Body of pancreas (tissue), 4 donors: ENCODE results near the gene FAM124A. TPM values are rescaled to one million over a fixed set of nuclear protein-coding genes. Genes with fewer than 3 reads are reported as not detected.

Experiments used
- ATAC-seq: fragments of 150-250 bp; one replicate; pipeline ENCODE4 v1.9.1; 2016
- DNase-seq, 4 donors: peaks; one replicate each; pipeline ENCODE4 v3.0.0-alpha.2; 2019
- H3K27ac ChIP-seq, 4 donors: fragments of 200-600 bp; sonication (generic); 1 replicate in 3 of 4; 2 replicates in 1 of 4; pipeline versions ENCODE4 v1.5.1 to v1.6.1; 2016 to 2019; ENCODE audit warnings: mild to moderate bottlenecking in 1 of 4, mixed read lengths in 1 of 4, moderate library complexity in 1 of 4
- H3K27me3 ChIP-seq, 2 donors: fragments of 200-600 bp; sonication (generic); one replicate each; pipeline ENCODE4 v1.6.0; 2016; ENCODE audit warnings: mild to moderate bottlenecking in 1 of 2
- H3K36me3 ChIP-seq, 2 donors: fragments of 200-600 bp; sonication (generic); replicated peaks in 1 of 2; 2 replicates each; pipeline ENCODE4 v1.5.1; 2016; ENCODE audit warnings: low read depth in 2 of 2; ENCODE audit not compliant: insufficient read depth in 1 of 2
- H3K4me1 ChIP-seq: fragments of 200-600 bp; sonication (generic); one replicate; pipeline ENCODE4 v1.6.0; 2016
- H3K4me3 ChIP-seq, 2 donors: fragments of 200-600 bp; sonication (generic); 1 replicate in 1 of 2; 2 replicates in 1 of 2; pipeline ENCODE4 v1.5.1; 2016 to 2019
- H3K9me3 ChIP-seq, 3 donors: fragments of 200-600 bp; sonication (generic); 1 replicate in 2 of 3; 2 replicates in 1 of 3; pipeline ENCODE4 v1.5.1; 2016
- CTCF ChIP-seq, 7 experiments: fragments of 450-650 bp in 4 of 7; fragments of 200-600 bp in 3 of 7; sonication (generic) in 3 of 7; IDR thresholded peaks; one replicate each; pipeline ENCODE4 v1.5.1; 2016 to 2019; ENCODE audit warnings: antibody characterized with exemption in 7 of 7
- POLR2A ChIP-seq, 3 donors: fragments of 450-650 bp; IDR thresholded peaks; one replicate each; pipeline ENCODE4 v1.6.1; 2016; ENCODE audit warnings: antibody characterized with exemption in 3 of 3, mild to moderate bottlenecking in 2 of 3
- WGBS, 2 donors: methylation state at CpG; one replicate each; pipeline ENCODE4 v1.1.5; 2017; 5-methylcytosine and 5-hydroxymethylcytosine counted together
- intact Hi-C: fragments of 100-400 bp; cut with DNase I; formaldehyde crosslinking; loops from one replicate; pipeline ENCODE4 v1.15.1; 2023
- total RNA-seq, 2 donors: library from RNA; depleted of rRNA; stranded (reverse); fragments of >200 nt; gene quantifications; one replicate each; pipeline ENCODE4 v1.1.0, GENCODE V29; 2016

The FAM124A gene
- total RNA-seq, 2 donors from 2014 or later, result 0.78 to 2.0 TPM

GRCh38 chr13:51227404-51227803 is 5.2 kb downstream of the FAM124A start:
- H3K9me3 ChIP-seq, result no peaks in the 10 kb centered on the region
- H3K27me3 ChIP-seq, result no peaks in the 10 kb centered on the region
- H3K36me3 ChIP-seq, result no peaks in the 10 kb centered on the region
- WGBS, 2 donors, result 71 to 79% methylated on average over 1 of the region's 1 CpG
- intact Hi-C loops, result no loop called here
- H3K4me3 ChIP-seq, result no peak overlapping the region
- TF ChIP-seq CTCF (IDR thresholded peaks at IDR 0.05), result no peak
- TF ChIP-seq POLR2A (IDR thresholded peaks at IDR 0.05), result no peak
- H3K27ac ChIP-seq, result no peak overlapping the region
- DNase-seq (no peak), ATAC-seq (no peak)
- peaks cover 13% of the 10 kb centered on the region for H3K4me1 ChIP-seq

GRCh38 chr13:51229101-51229719 is 7.0 kb downstream of the FAM124A start:
- intact Hi-C loops, result no loop called here
- DNase-seq (no peak), ATAC-seq (no peak)
- Histone ChIP-seq H3K27me3 (no peaks in the 10 kb centered on the region), H3K4me3 (no peak overlapping the region), H3K4me1 (peaks cover 9% of the 10 kb centered on the region), H3K9me3 (no peaks in the 10 kb centered on the region), H3K27ac (no peak overlapping the region), H3K36me3 (no peaks in the 10 kb centered on the region)
- no peak for TF ChIP-seq POLR2A (IDR thresholded peaks at IDR 0.05)
- no peak for TF ChIP-seq CTCF (IDR thresholded peaks at IDR 0.05)
- WGBS, 2 donors, result 88 to 89% methylated on average over 12 of the region's 12 CpGs

- intact Hi-C loops, result no loop called here
- no peaks in the 10 kb centered on the region for H3K9me3 ChIP-seq
- ATAC-seq (no peak), DNase-seq (no peak)
- 60 to 71% methylated on average over 2 of the region's 2 CpGs for WGBS, 2 donors
- H3K4me3 ChIP-seq, result no peak overlapping the region
- no peaks in the 10 kb centered on the region for H3K27me3 ChIP-seq
- no peaks in the 10 kb centered on the region for H3K36me3 ChIP-seq
- H3K27ac ChIP-seq, result no peak overlapping the region
- TF ChIP-seq CTCF (IDR thresholded peaks at IDR 0.05), result no peak
- no peak for TF ChIP-seq POLR2A (IDR thresholded peaks at IDR 0.05)
- H3K4me1 ChIP-seq, result peaks cover 9% of the 10 kb centered on the region
Measured at GRCh38 chr13:51229731-51230130, 7.5 kb downstream of the FAM124A start.

- ATAC-seq, result peak; percentile 83
- no peak for TF ChIP-seq POLR2A (IDR thresholded peaks at IDR 0.05)
- no peak for TF ChIP-seq CTCF (IDR thresholded peaks at IDR 0.05)
- H3K36me3 ChIP-seq, result no peaks in the 10 kb centered on the region
- 15% methylated on average over 7 to 8 of the region's 8 CpGs for WGBS, 2 donors
- intact Hi-C loops, result no loop called here
- peaks cover 9% of the 10 kb centered on the region for H3K4me1 ChIP-seq
- peak overlapping the region in 3 of 4 donors; percentile 17 to 46 (median 38) for H3K27ac ChIP-seq
- H3K27me3 ChIP-seq, result no peaks in the 10 kb centered on the region
- H3K4me3 ChIP-seq, result no peak overlapping the region
- H3K9me3 ChIP-seq, result no peaks in the 10 kb centered on the region
- peak; percentile 46 to 72 (median 61) for DNase-seq
Measured at GRCh38 chr13:51230477-51231105, 8.4 kb downstream of the FAM124A start.

- intact Hi-C loops, result no loop called here
- ATAC-seq (no peak), DNase-seq (no peak)
- H3K36me3 ChIP-seq, result no peaks in the 10 kb centered on the region
- H3K4me1 ChIP-seq, result peaks cover 9% of the 10 kb centered on the region
- H3K4me3 ChIP-seq, result no peak overlapping the region
- WGBS, 2 donors, result 92 to 100% methylated on average over 2 of the region's 2 CpGs
- TF ChIP-seq CTCF (IDR thresholded peaks at IDR 0.05), result no peak
- no peak for TF ChIP-seq POLR2A (IDR thresholded peaks at IDR 0.05)
- H3K27me3 ChIP-seq, result no peaks in the 10 kb centered on the region
- no peaks in the 10 kb centered on the region for H3K9me3 ChIP-seq
- H3K27ac ChIP-seq, result no peak overlapping the region
Measured at GRCh38 chr13:51231456-51231855, 9.3 kb downstream of the FAM124A start.
